B cell (primary cell): ENCODE data around the gene MPDZ.

ENCODE experiments used
- CTCF ChIP-seq: fragments of 200-600 bp; IDR thresholded peaks from one replicate; pipeline ENCODE4 v1.8.0; 2022; ENCODE audit warnings: antibody characterized with exemption, mild to moderate bottlenecking
- EZH2 ChIP-seq: IDR thresholded peaks from 2 replicates; pipeline ENCODE4 v1.6.1; 2012; ENCODE audit warnings: borderline replicate concordance, low read depth, mild to moderate bottlenecking, moderate library complexity, low read length; ENCODE audit not compliant: insufficient read depth, poor library complexity, severe bottlenecking

GRCh38 chr9:13292782-13293181, 13.3 kb upstream of the MPDZ start:
- TF ChIP-seq EZH2 = no peak
- TF ChIP-seq CTCF = no peak
